ENCODE data around the gene CKS2. TPM values are rescaled to one million over a fixed set of nuclear protein-coding genes. Genes with fewer than 3 reads are reported as not detected.
A peak's percentile ranks its signal among the peaks of the same experiment; 100 is the strongest.

The CKS2 gene
- total RNA-seq, 1 experiment from 2014 or later = 299 TPM

GRCh38 chr9:89293014-89293413 is 18.0 kb upstream of the CKS2 start:
- no peak overlapping the region for H3K27ac Mint-ChIP-seq
- no peak overlapping the region for H3K4me3 Mint-ChIP-seq
- H3K36me3 Mint-ChIP-seq = peaks cover 30% of the 10 kb centered on the region
- ChIA-PET POLR2A (no interaction called here), CTCF (no interaction called here)
- peaks cover 8% of the 10 kb centered on the region for H3K4me1 Mint-ChIP-seq
- ATAC-seq = no peak
- peaks cover 35% of the 10 kb centered on the region for H3K9me3 Mint-ChIP-seq
- H3K27me3 Mint-ChIP-seq (ENCODE audit: low read depth) = peaks cover 3% of the 10 kb centered on the region; the same call in 1 of the 2 replicates
- TF ChIP-seq CBFB (CRISPR knock-in tag; IDR thresholded peaks at IDR 0.05; ENCODE audit: low read depth) (no peak), ZBTB43 (CRISPR knock-in tag; IDR thresholded peaks at IDR 0.05) (no peak), CREB1 (CRISPR knock-in tag; IDR thresholded peaks at IDR 0.05) (no peak), FOXP4 (CRISPR knock-in tag; IDR thresholded peaks at IDR 0.05) (no peak), HMGXB4 (CRISPR knock-in tag; IDR thresholded peaks at IDR 0.05) (no peak), TCF7 (CRISPR knock-in tag; IDR thresholded peaks at IDR 0.05; ENCODE audit: low read depth) (no peak), ATF3 (CRISPR knock-in tag; conservative IDR thresholded peaks at IDR 0.05) (no peak), USF1 (CRISPR knock-in tag; IDR thresholded peaks at IDR 0.05) (no peak), NR2C2 (CRISPR knock-in tag; IDR thresholded peaks at IDR 0.05) (no peak), STAT6 (CRISPR knock-in tag; conservative IDR thresholded peaks at IDR 0.05; ENCODE audit: low read depth) (no peak), AR (CRISPR knock-in tag; IDR thresholded peaks at IDR 0.05) (no peak)
- DNase-seq (ENCODE audit: low spot score) = no peak

GRCh38 chr9:89295400-89295799 is 15.6 kb upstream of the CKS2 start:
- ChIA-PET POLR2A (no interaction called here), CTCF (no interaction called here)
- Mint-ChIP-seq H3K27ac (0 out of 2 replicates have a peak overlapping the region, but pooled peaks have one; percentile 66), H3K9me3 (peaks cover 41% of the 10 kb centered on the region), H3K36me3 (peaks cover 30% of the 10 kb centered on the region), H3K4me1 (peaks cover 8% of the 10 kb centered on the region), H3K27me3 (ENCODE audit: low read depth) (peaks cover 3% of the 10 kb centered on the region; the same call in 1 of the 2 replicates), H3K4me3 (no peak overlapping the region)
- peak; percentile 34; the same call in 1 of the 2 replicates for ATAC-seq
- DNase-seq (ENCODE audit: low spot score) = no peak
- no peak for TF ChIP-seq PREB (CRISPR knock-in tag; IDR thresholded peaks at IDR 0.05; ENCODE audit: borderline replicate concordance)
- TF ChIP-seq ESRRA (CRISPR knock-in tag; IDR thresholded peaks at IDR 0.05; ENCODE audit: borderline replicate concordance) = no peak
- no peak for TF ChIP-seq RELA (CRISPR knock-in tag; IDR thresholded peaks at IDR 0.05; ENCODE audit: borderline replicate concordance)
- no peak for TF ChIP-seq ZBTB43 (CRISPR knock-in tag; IDR thresholded peaks at IDR 0.05)
- TF ChIP-seq AR (CRISPR knock-in tag; IDR thresholded peaks at IDR 0.05) = no peak
- no peak for TF ChIP-seq JAZF1 (CRISPR knock-in tag; IDR thresholded peaks at IDR 0.05)
- no peak for TF ChIP-seq KAT7 (CRISPR knock-in tag; IDR thresholded peaks at IDR 0.05; ENCODE audit: borderline replicate concordance)
